GM12875 (cell line): ENCODE results near the gene SRC.

Source experiments
- H3K4me3 ChIP-seq: one replicate; pipeline ENCODE4 v1.5.1; 2011; ENCODE audit warnings: low read depth, low read length, control low read depth
- TF ChIP-seq, protein P1 (sequence below): IDR thresholded peaks from 2 replicates; pipeline ENCODE4 v1.5.1; 2011; ENCODE audit warnings: low read depth, mild to moderate bottlenecking, control low read depth, inconsistent platforms, low read length, moderate library complexity, borderline replicate concordance; ENCODE audit not compliant: insufficient read depth

Gene SRC

DNA sequence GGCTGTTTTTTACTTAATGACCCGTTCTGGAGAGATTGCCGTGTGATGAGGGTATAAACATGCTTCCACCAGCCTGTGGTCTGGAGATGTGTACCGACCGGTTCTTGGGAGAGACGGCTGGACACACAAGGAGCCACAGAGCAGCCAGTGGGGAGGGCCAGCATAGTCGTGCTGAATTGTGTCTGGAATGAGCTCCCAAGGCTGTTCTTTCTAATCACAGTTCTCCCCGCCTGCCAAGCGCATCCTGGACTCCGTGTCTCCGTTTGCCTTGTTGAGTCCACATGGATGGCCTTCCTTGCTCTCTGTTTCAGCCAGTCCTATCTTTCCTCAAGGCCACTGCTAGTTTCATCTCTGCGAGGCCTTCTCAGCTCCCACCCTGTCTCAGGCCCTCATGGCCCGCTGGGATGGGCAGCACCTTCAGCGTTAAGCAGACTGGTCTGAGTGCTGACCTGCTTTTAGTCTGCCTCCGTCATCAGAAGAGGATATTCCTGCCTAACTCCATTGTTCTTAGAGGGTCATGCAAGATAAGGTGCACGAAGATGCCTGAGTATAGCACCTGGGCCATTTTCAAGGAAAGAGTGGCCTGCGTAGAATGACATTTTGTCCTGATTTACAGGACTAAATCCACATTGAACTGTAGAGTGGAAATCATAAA is 35.9 kb upstream of the SRC start:
- no peak overlapping the region for H3K4me3 ChIP-seq
- TF ChIP-seq, protein P1, sequence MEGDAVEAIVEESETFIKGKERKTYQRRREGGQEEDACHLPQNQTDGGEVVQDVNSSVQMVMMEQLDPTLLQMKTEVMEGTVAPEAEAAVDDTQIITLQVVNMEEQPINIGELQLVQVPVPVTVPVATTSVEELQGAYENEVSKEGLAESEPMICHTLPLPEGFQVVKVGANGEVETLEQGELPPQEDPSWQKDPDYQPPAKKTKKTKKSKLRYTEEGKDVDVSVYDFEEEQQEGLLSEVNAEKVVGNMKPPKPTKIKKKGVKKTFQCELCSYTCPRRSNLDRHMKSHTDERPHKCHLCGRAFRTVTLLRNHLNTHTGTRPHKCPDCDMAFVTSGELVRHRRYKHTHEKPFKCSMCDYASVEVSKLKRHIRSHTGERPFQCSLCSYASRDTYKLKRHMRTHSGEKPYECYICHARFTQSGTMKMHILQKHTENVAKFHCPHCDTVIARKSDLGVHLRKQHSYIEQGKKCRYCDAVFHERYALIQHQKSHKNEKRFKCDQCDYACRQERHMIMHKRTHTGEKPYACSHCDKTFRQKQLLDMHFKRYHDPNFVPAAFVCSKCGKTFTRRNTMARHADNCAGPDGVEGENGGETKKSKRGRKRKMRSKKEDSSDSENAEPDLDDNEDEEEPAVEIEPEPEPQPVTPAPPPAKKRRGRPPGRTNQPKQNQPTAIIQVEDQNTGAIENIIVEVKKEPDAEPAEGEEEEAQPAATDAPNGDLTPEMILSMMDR, result no peak

DNA sequence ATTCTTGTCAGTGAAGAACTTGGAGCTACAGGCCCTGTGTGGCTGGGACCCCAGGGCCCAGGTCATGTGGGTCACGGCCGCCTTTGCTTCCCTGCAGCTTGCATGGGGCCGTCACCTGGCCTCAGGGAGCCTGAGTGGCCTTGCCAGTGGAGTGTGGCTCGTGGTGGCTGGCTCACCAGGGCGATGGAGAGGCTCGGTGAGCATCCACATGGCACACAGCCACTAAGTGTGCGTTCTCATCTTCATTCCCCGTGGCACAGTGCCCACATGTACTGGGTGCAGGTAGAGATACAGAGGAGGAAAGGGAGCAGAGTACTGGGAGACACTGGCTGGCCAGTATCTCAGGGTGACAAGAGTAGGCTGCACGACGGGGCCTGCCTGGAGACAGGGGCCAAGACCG is 35.0 kb upstream of the SRC start:
- TF ChIP-seq, protein P1, result no peak

DNA sequence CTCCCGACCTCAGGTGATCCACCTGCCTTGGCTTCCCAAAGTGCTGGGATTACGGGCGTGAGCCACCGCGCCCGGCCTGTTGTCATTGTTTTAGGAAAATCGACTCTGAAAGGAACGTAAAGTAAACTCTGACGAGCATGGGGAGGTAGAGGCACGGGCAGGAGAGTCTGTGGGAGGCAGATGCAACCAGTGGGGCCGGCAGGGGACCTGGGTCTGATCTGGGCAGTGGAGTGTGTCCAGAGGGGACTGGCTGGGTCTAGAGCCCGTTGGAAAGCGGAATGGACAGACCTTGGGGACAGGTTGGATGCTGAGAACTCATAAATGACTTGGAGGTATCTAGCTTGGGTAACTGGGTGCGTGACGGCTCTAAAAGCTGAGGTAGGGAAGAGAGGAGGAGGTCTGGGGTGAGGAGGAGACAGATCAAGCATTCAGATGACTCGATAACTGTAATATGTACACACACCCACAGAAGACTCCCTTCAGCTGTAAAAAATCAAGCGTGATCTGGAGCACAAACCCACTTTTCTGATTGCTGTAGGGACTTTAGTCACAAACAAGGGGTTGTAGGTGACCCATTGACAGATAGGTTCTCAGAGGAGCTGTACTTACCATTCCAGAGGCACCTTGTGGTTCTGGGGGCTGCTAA is 34.1 kb upstream of the SRC start:
- TF ChIP-seq, protein P1, result no peak
- no peak overlapping the region for H3K4me3 ChIP-seq

More for the DNA sequence above, 35.0 kb upstream of the SRC start:
- H3K4me3 ChIP-seq, result no peak overlapping the region

DNA sequence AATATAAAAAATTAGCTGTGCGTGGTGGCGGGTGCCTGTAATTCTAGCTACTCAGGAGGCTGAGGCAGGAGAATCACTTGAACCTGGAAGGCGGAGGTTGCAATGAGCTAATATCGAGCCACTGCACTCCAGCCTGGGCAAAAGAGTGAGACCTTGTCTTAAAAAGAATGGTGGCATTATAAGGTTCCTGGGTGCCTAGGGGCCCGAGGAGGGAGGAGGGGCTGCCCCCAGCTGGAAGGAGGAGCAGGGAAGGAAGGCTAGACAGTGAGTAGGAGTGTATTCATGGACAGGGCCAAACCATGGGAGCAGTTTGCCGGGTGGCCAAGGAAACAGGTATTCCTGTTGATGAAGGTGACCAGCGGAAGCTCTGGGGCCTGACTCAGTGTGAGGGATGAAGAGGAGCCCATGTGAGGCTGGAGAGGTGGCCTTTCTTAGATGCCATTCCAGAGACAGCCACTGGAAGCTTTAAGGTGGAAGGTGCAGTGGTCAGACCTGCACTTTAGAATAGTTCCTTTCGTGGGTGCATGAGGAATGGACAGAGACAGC is 32.3 kb upstream of the SRC start:
- H3K4me3 ChIP-seq, result no peak overlapping the region
- TF ChIP-seq, protein P1, result no peak

DNA sequence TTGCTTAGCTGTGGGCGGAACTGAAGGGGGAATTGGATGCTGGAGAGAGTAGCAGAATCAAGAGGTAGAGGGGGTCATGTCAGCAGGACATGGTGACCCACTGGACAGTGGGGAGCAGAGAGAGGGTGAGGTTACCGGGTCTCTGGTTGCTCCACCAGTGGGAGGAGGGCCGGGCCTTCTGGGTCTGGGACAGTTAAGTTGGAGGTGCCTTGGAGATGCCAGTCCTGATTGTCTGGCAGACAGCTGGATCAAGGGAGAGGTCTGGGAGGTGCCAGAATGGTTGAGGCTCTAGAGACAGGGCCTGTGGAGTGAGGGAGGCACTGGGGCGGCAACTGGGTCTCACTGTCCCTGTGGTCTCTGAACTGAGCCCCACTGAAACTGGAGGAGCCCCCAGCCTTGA is 31.8 kb upstream of the SRC start:
- TF ChIP-seq, protein P1, result no peak
- no peak overlapping the region for H3K4me3 ChIP-seq

DNA sequence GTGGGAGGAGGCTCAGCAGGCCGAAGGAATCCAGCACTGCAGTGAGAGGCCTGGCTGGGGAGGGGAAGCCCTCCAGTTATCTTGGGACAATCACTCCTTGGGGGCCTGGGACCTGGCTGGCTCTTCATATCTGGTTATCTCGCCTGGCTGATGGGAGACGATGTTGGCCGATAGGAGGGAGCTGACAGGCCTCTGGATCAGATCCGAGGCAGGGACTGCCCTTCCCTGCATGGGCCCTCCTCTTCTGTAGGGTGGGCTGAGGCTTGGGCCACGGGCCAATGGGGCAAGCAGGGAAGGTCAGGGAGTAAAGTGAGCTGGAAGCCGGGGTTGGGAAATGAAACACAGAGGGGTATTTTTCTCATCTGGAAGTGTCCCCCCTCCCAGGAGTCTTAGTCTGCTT is 31.3 kb upstream of the SRC start:
- TF ChIP-seq, protein P1, result no peak
- no peak overlapping the region for H3K4me3 ChIP-seq

DNA sequence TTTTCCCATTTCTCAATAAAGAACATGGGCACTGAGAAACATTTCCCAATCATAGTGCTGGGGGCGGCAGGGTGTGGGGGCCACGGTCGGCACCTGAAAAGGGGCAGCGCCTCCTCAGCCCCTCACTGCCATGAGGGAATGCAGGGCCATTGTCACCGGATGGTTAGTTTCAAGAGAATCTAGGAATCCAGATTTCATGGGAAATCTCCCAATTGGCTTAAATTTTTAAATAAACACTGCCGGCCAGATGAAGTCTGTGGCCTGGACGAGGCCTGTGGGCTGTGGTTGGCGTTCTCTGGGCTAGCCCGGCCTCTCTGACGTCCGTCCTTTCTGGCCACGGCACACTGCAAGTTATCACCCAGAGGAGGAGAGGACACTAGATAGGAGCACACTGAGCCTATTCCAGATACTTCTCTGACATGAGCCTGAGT is 30.9 kb upstream of the SRC start:
- TF ChIP-seq, protein P1, result no peak
- H3K4me3 ChIP-seq, result no peak overlapping the region
